Naive thymus-derived CD8-positive, alpha-beta T cell (primary cell): ENCODE measurements around the gene ACTL6A. TPM values are rescaled to one million over a fixed set of nuclear protein-coding genes. Genes with fewer than 3 reads are reported as not detected.

Source experiments
- ATAC-seq, 2 donors: fragments of 150-1000 bp; cut with Tn5 transposase in 1 of 2; sonication (Bioruptor Pico), chemical (Tn5 transposase) in 1 of 2; 1 replicate in 1 of 2; 2 replicates in 1 of 2; pipeline ENCODE4 v1.10.0; 2021; ENCODE audit warnings: mild to moderate bottlenecking in 2 of 2, moderate library complexity in 2 of 2
- POLR2A ChIA-PET: fragments of 350-600 bp; sonication (Branson Sonifier 250); formaldehyde crosslinking; loops from one replicate; lab custom pipeline; 2021; ENCODE audit warnings: antibody characterized with exemption; lab: Charles Lee
- DNase-seq, 10 donors: peaks; one replicate each; pipeline versions ENCODE4 v3.0.0 to v3.0.0-alpha.2; 2020 to 2022
- H3K27ac Mint-ChIP-seq, 10 donors: one replicate each; pipeline ENCODE4 v1.8.0; 2020 to 2022; ENCODE audit warnings: mild to moderate bottlenecking in 10 of 10, mixed read lengths in 10 of 10, moderate library complexity in 4 of 10, inconsistent platforms in 1 of 10
- H3K27me3 Mint-ChIP-seq, 5 donors: one replicate each; pipeline ENCODE4 v1.8.0; 2021 to 2022; ENCODE audit warnings: mixed read lengths in 5 of 5
- H3K36me3 Mint-ChIP-seq, 3 donors: one replicate each; pipeline ENCODE4 v1.8.0; 2020 to 2022; ENCODE audit warnings: mixed read lengths in 3 of 3, mild to moderate bottlenecking in 2 of 3, inconsistent platforms in 1 of 3
- H3K4me1 Mint-ChIP-seq, 4 donors: one replicate each; pipeline ENCODE4 v1.8.0; 2021 to 2022; ENCODE audit warnings: mixed read lengths in 4 of 4
- H3K4me3 Mint-ChIP-seq, 10 donors: one replicate each; pipeline ENCODE4 v1.8.0; 2020 to 2022; ENCODE audit warnings: mild to moderate bottlenecking in 10 of 10, mixed read lengths in 10 of 10, moderate library complexity in 6 of 10, inconsistent platforms in 1 of 10
- H3K9me3 Mint-ChIP-seq, 9 donors: one replicate each; pipeline ENCODE4 v1.8.0; 2020 to 2022; ENCODE audit warnings: mixed read lengths in 9 of 9, mild to moderate bottlenecking in 3 of 9, inconsistent platforms in 1 of 9, moderate library complexity in 1 of 9
- polyA plus RNA-seq, 3 donors: library from polyadenylated mRNA; unstranded; fragments of 300-500 nt; fragmentation: Illumina TruSeq; gene quantifications; one replicate each; pipeline ENCODE4 v1.2.3, GENCODE V29; 2021
- total RNA-seq, 8 experiments: library from RNA in 2 of 8; stranded (reverse) in 2 of 8; gene quantifications; one replicate each; pipeline ENCODE4 v1.2.3 and lab custom pipeline; 2021 to 2026

ACTL6A gene
- total and polyA plus RNA-seq, 5 experiments from 2014 or later: 38.0 to 65.0 (median 57.3) TPM

DNA sequence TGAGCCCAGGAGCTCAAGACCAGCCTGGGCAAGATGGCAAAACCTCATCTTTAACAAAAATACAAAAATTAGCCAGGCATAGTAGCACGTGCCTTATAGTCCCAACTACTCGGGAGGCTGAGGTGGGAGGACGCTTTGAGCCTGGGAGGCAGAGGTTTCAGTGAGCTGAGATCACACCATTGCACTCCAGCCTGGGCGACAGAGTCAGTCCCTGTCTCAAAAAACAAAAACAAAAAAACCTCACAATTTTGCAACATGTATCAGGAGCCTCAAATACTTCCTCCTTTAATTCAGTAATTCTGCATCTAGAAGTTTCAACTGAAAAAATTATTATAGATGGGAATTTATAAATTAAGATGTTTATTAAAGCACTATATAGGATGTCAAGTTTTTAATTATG lies 40.6 kb downstream of the ACTL6A start:
- POLR2A ChIA-PET: no interaction called here
- no peaks in the 10 kb centered on the region for H3K27me3 Mint-ChIP-seq

DNA sequence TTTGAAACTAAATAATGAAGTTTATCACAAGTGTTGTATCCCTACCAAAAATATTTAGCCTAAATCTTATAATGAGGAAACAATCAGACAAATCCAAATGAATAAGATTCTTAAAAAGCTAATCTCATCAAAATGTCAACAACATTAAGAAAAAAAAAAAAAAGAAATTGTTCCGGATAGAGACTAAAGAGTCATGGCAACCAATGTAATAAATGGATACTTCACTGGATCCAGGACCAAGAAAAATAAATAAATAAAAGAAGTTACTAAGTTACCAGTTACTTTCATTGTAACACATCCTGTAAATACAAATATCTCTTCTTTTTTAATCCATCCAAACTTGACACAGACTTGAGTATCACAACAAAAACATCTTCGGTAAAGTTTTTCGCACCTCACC lies 41.1 kb downstream of the ACTL6A start:
- H3K36me3 Mint-ChIP-seq: peaks cover 5 to 41% (median 7%) of the 10 kb centered on the region in 3 donors

More for the DNA sequence above, 40.6 kb downstream of the ACTL6A start:
- H3K36me3 Mint-ChIP-seq: peaks cover 5 to 46% (median 7%) of the 10 kb centered on the region in 3 donors
- peaks cover 17 to 63% (median 36%) of the 10 kb centered on the region in 4 donors for H3K4me1 Mint-ChIP-seq
- peak overlapping the region; percentile 95 to 100 (median 98) for H3K4me3 Mint-ChIP-seq
- H3K9me3 Mint-ChIP-seq: no peaks in the 10 kb centered on the region
- no peak for ATAC-seq
- peak overlapping the region in 9 of 10 donors; percentile 61 to 100 (median 99) for H3K27ac Mint-ChIP-seq
- DNase-seq: no peak

GRCh38 chr3:179604321-179605078 lies 41.8 kb downstream of the ACTL6A start, which contains the start of the genes MRPL47 and NDUFB5:
MRPL47 (minus strand) TSS chr3:179604638; CDS start chr3:179604624, 14 bp downstream.
NDUFB5 (plus strand) TSS chr3:179604794; CDS start chr3:179604816, 22 bp downstream.
- no peaks in the 10 kb centered on the region for H3K9me3 Mint-ChIP-seq
- H3K36me3 Mint-ChIP-seq: peaks cover 5 to 37% (median 7%) of the 10 kb centered on the region in 3 donors

More for the DNA sequence above, 41.1 kb downstream of the ACTL6A start:
- POLR2A ChIA-PET: interaction anchor here (1.6 kb wide), 1 partner anchor 41 kb away, joined by 9 read pairs; the partner anchor contains the start of gene ACTL6A
- peak overlapping the region; percentile 95 to 100 (median 98) for H3K4me3 Mint-ChIP-seq
- peaks cover 17 to 66% (median 38%) of the 10 kb centered on the region in 4 donors for H3K4me1 Mint-ChIP-seq
- no peaks in the 10 kb centered on the region for H3K9me3 Mint-ChIP-seq
- peak overlapping the region; percentile 97 to 100 (median 99) for H3K27ac Mint-ChIP-seq
- no peaks in the 10 kb centered on the region for H3K27me3 Mint-ChIP-seq
- peak in 1 of 2 donors; percentile 3 for ATAC-seq
- DNase-seq: no peak

DNA sequence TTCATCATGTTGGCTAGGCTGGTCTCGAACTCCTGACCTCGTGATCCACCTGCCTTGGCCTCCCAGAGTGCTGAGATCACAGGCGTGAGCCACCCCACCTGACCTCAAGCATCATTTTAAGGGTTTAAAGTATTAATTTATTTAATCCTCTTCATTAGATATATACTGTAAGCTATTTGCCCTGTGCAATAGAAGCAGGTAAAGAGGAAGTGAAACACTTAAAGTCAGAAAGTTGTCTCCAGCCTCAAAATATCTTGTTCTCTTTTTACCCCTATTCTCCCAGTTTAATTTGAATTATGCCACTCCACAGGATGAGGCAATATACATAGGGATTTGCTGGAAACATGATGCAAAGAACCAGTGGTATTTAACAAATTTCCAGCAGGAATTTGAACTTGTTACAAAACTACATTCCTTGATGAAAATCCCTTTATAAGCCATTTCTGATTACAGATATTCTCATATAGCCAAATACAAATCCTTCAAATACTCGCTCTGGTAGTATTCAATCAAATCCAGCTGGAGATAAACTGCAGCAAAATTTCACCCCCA lies 43.9 kb downstream of the ACTL6A start:
- Mint-ChIP-seq H3K27ac (peak overlapping the region in 6 of 10 donors; percentile 6 to 68 (median 60)), H3K27me3 (no peaks in the 10 kb centered on the region), H3K9me3 (no peaks in the 10 kb centered on the region), H3K4me3 (peak overlapping the region in 9 of 10 donors; percentile 4 to 65 (median 55)), H3K4me1 (peaks cover 25 to 67% (median 54%) of the 10 kb centered on the region in 4 donors), H3K36me3 (peaks cover 2 to 27% (median 5%) of the 10 kb centered on the region in 3 donors)
- DNase-seq: no peak
- POLR2A ChIA-PET: no interaction called here
- ATAC-seq: no peak

More at GRCh38 chr3:179604321-179605078, 41.8 kb downstream of the ACTL6A start, which contains the start of the genes MRPL47 and NDUFB5:
- POLR2A ChIA-PET: interaction anchor here (0.8 to 1.6 kb wide), 8 partner anchors 10 to 998 kb away, joined by 3 to 9 read pairs (median 4); partner anchors contain the start of genes ACTL6A, TTC14, USP13 and ZNF639
- Mint-ChIP-seq H3K27me3 (no peaks in the 10 kb centered on the region), H3K27ac (peak within 1 kb of the TSS; percentile 97 to 100 (median 99)), H3K4me3 (peak within 1 kb of the TSS; percentile 95 to 100 (median 98)), H3K4me1 (peaks cover 19 to 71% (median 43%) of the 10 kb centered on the region in 4 donors)
- DNase-seq (peak; percentile 74 to 96 (median 92)), ATAC-seq (peak; percentile 99)

GRCh38 chr3:179608931-179609720 lies 46.4 kb downstream of the ACTL6A start:
- no peak for DNase-seq
- peaks cover 2 to 36% (median 5%) of the 10 kb centered on the region in 3 donors for H3K36me3 Mint-ChIP-seq
- peak overlapping the region in 9 of 10 donors; percentile 1 to 74 (median 34) for H3K27ac Mint-ChIP-seq
- no peaks in the 10 kb centered on the region for H3K9me3 Mint-ChIP-seq
- POLR2A ChIA-PET: no interaction called here
- peak overlapping the region in 4 of 10 donors; percentile 2 to 45 (median 22) for H3K4me3 Mint-ChIP-seq
- H3K27me3 Mint-ChIP-seq: no peaks in the 10 kb centered on the region
- no peak for ATAC-seq
- peaks cover 29 to 51% (median 50%) of the 10 kb centered on the region in 4 donors for H3K4me1 Mint-ChIP-seq

GRCh38 chr3:179610066-179610465 lies 47.3 kb downstream of the ACTL6A start:
- POLR2A ChIA-PET: no interaction called here

DNA sequence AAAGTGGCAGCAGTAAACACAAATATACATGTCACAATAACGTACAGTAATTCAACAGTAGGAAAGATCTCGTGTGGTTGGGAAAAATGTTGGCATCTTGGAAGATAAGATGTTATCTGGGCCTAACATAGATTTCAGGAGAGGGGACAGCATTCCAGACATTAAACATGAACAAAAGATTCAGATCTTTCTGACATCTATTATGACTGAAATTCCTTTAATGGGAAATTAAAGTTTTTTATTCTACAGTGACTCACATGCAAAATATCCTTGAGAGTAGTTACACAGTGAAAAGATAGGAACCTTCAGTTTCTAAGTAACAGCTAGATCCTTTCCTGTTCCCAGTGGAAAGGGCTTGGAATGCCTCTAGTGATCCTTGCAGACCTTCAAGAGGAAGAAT lies 51.1 kb downstream of the ACTL6A start:
- ATAC-seq: no peak
- no peak for DNase-seq
- POLR2A ChIA-PET: interaction anchor here (0.6 kb wide), 1 partner anchor 113 kb away, joined by 5 read pairs; no protein-coding TSS in a partner anchor
- Mint-ChIP-seq H3K27ac (no peak overlapping the region), H3K27me3 (no peaks in the 10 kb centered on the region), H3K36me3 (peaks cover 0 to 45% (median 6%) of the 10 kb centered on the region in 3 donors), H3K4me1 (peaks cover 14 to 21% (median 18%) of the 10 kb centered on the region in 4 donors), H3K9me3 (no peaks in the 10 kb centered on the region), H3K4me3 (no peak overlapping the region)

More at GRCh38 chr3:179610066-179610465, 47.3 kb downstream of the ACTL6A start:
- H3K27ac Mint-ChIP-seq: peak overlapping the region in 1 of 10 donors; percentile 18
- DNase-seq (no peak), ATAC-seq (no peak)
- no peaks in the 10 kb centered on the region for H3K27me3 Mint-ChIP-seq
- no peaks in the 10 kb centered on the region for H3K9me3 Mint-ChIP-seq
- H3K4me1 Mint-ChIP-seq: peaks cover 24 to 43% (median 40%) of the 10 kb centered on the region in 4 donors
- no peak overlapping the region for H3K4me3 Mint-ChIP-seq
- H3K36me3 Mint-ChIP-seq: peaks cover 0 to 36% (median 2%) of the 10 kb centered on the region in 3 donors

DNA sequence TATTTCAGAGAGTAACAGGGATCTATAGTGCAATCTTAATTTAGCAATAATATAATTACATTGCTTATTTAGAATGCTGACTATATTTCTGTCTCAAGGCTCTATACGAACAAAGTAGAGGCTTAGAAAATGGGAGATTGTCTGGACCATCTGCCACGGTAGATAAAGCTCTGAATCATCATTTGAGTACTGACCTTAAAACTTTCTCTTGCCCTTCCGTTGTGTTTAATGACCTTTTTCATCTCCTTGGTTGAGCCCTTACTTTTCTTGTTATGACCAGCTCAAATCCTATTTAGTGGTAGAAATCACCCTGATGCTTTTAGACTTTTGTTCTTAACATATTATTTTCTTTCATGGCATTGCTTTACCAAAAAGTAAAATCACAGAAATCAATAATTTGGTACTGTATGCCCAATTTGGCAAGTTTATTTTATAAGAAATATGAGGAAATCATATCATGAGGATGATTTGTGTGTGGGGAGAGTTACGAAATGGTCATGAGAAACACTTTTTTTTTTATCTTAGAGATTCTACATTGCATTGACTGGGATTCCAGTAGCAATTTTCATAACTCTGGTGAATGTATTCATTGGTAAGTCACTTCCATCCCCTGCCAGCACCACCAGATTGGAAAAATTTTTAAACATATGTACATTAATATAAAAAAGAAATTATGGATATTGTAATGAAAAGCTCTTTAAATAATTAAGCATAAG lies 52.9 kb downstream of the ACTL6A start:
- peaks cover 0 to 2% (median 0%) of the 10 kb centered on the region in 9 donors for H3K9me3 Mint-ChIP-seq
- peak overlapping the region in 1 of 10 donors; percentile 48 for H3K27ac Mint-ChIP-seq
- POLR2A ChIA-PET: no interaction called here
- ATAC-seq (no peak), DNase-seq (no peak)
- H3K36me3 Mint-ChIP-seq: peaks cover 0 to 52% (median 19%) of the 10 kb centered on the region in 3 donors
- H3K27me3 Mint-ChIP-seq: no peaks in the 10 kb centered on the region
- H3K4me3 Mint-ChIP-seq: no peak overlapping the region
- H3K4me1 Mint-ChIP-seq: peaks cover 5 to 10% (median 8%) of the 10 kb centered on the region in 4 donors

DNA sequence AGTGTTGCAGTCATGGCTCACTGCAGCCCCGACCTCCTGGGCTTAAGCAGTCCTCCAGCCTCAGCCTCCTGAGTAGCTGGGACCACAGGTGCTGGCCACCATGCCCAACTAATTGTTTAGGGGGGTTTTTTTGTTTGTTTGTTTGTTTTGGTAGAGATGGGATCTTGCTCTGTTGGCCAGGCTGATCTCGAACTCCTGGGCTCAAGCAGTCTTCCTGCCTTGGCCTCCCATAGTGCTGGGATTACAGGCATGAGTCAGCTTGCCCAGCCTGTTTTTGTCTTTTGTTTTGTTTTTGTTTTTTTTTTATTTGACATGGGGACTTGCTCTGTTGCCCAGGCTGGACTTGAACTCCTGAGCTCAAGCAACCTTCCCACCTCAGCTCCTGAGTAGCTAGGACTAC lies 59.3 kb downstream of the ACTL6A start:
- peaks cover 0 to 2% (median 0%) of the 10 kb centered on the region in 9 donors for H3K9me3 Mint-ChIP-seq
- no peaks in the 10 kb centered on the region for H3K27me3 Mint-ChIP-seq
- DNase-seq: no peak
- ATAC-seq: no peak
- peaks cover 0 to 5% (median 0%) of the 10 kb centered on the region in 4 donors for H3K4me1 Mint-ChIP-seq
- no peak overlapping the region for H3K4me3 Mint-ChIP-seq
- H3K36me3 Mint-ChIP-seq: peaks cover 0 to 79% (median 45%) of the 10 kb centered on the region in 3 donors
- H3K27ac Mint-ChIP-seq: no peak overlapping the region
- POLR2A ChIA-PET: no interaction called here

DNA sequence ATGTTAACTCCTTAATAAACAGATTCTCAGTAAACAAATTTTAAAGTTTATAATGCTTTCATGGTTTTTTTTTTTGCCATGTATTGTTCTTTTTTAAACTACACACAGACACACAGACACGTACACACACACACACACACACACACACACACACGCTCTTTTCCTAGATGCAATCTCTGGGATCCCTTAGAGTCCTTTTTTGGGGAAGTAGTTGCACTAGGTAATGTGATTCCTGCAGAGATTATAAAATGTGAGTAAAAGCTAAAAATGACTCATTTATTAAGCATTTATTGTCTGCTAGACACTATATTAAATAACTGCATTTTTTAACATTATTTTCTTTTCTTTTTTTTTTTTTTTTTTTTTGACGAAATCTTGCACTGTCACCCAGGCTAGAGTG lies 61.7 kb downstream of the ACTL6A start:
- H3K36me3 Mint-ChIP-seq: peaks cover 0 to 64% (median 36%) of the 10 kb centered on the region in 3 donors
- DNase-seq (no peak), ATAC-seq (no peak)
- POLR2A ChIA-PET: no interaction called here
- H3K9me3 Mint-ChIP-seq: peaks cover 0 to 2% (median 0%) of the 10 kb centered on the region in 9 donors
- no peak overlapping the region for H3K27ac Mint-ChIP-seq
- no peaks in the 10 kb centered on the region for H3K27me3 Mint-ChIP-seq
- H3K4me1 Mint-ChIP-seq: peaks cover 0 to 5% (median 0%) of the 10 kb centered on the region in 4 donors
- H3K4me3 Mint-ChIP-seq: no peak overlapping the region

DNA sequence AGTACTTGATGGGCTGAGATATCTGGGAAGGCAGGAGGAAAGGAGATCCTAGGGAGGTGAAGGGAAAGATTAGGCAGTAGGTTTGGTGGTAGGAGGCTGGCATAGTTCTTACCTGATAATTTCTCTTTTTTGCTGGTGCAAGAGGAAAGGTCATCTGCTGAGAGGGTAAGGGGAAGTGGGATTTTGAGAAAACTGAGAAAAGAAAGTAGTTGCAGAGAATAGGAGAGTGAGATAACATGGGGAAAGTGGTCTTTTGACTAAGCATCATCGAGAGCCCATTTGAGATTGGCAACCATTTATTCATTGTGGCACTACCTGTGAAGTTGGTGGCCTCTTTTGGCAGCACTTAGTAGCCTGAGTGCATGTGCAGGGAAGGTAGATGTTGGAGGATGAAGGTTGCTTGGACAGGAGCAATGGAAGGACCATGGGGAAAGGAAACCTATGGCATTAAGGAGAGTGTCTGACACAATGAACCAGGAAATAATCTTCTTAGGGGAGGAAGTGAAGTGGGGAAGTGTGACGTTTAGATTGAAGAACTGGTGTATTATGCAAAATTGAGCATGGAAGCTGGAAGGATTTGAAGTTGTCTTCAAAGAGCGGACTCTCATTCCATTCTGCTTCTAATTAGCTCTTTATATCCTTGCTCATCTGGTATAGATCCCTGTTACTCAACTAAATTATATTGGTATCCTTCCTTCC lies 68.2 kb downstream of the ACTL6A start:
- DNase-seq: no peak
- Mint-ChIP-seq H3K9me3 (no peaks in the 10 kb centered on the region), H3K4me3 (no peak overlapping the region), H3K4me1 (peaks cover 0 to 2% (median 0%) of the 10 kb centered on the region in 4 donors), H3K27ac (no peak overlapping the region), H3K27me3 (no peaks in the 10 kb centered on the region), H3K36me3 (peaks cover 0 to 5% (median 3%) of the 10 kb centered on the region in 3 donors)
- ATAC-seq: no peak
- POLR2A ChIA-PET: no interaction called here
